OCI-M1 (cell line): ENCODE data around the gene HHIP.

Experiments
- DNase-seq: peaks from one replicate; lab custom pipeline; 2025; lab: John Stamatoyannopoulos, UW

The HHIP gene

DNA sequence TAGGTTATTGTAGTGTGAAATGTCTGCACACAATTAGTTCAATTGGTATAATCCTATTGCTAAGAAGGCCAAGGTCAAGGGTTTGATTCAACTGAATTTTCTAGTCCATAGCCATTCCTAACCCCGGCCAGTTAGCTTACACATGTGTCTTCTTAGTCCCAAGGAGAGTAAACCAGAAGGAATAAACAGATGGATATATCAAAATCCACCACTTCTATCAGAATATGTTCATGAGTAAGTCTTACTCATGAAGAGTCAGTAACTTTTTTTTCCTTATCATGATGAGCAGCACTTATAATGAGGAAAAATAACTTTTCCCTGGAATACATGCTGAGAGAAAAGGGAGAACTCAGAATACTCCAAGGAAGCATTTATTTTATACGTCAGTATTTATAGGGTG, 9.5 kb downstream of the HHIP start:
- DNase-seq, result no peak

GRCh38 chr4:144656850-144657249, 10.9 kb downstream of the HHIP start:
- no peak for DNase-seq

DNA sequence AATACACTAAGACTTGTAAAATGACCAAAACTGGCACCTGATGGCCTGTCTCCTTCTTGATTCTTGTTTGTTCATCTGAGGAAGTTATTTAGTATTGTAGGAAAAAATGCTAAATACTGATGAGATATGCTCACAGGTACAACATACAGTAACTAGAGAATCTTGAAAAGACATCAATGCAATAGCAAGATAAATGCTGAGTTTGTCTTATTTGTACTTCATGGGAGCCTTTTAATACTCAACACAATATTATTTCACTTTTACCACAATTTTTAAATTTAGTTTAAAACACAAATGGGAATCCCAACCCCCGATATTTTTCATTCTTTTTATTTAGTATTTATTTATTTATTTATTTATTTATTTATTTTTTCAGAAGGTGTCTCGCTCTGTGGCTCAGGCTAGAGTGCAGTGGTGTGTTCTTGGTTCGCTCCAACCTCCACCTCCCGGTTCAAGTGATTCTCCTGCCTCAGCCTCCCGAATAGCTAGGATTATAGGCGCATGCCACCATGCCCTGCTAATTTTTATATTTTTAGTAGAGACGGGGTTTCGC, 12.1 kb downstream of the HHIP start:
- DNase-seq, result no peak

GRCh38 chr4:144658903-144659302, 12.9 kb downstream of the HHIP start:
- DNase-seq, result peak; percentile 80

- no peak for DNase-seq
Observed at GRCh38 chr4:144659447-144659846, 13.5 kb downstream of the HHIP start.

GRCh38 chr4:144663834-144664475, 18.0 kb downstream of the HHIP start:
- no peak for DNase-seq

DNA sequence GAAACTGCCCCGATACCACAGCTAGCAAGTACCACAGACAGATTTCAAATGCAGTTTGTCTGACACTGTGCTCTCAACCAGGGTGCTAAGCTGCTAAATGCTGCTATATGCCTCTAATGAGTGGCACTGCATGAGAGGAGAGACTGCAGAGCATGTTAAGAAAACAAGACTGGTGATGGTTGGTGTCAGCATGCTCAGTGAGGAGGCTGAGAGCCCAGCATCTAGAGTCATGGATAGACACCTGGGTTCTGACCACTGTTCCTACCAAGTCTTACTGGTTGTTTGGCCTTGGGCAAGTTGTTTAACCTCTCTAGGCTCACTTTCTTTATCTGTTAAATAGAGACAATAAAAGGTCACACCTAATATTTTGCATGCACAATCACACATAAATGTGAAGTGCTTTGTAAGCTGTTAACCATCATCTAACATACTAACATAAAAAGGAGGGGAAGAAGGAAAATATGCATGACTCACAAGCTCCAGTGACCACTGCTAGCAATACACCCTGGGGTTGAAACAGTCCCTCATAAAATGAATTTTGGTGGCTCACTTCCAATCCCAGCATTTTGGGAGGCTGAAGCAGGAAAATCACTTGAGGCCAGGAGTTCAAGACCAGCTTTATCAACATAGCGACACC, 20.7 kb downstream of the HHIP start:
- DNase-seq, result no peak

GRCh38 chr4:144667500-144667899, 21.5 kb downstream of the HHIP start:
- DNase-seq, result no peak

- DNase-seq, result no peak
Observed at GRCh38 chr4:144670776-144671175, 24.8 kb downstream of the HHIP start.

- no peak for DNase-seq
Observed at GRCh38 chr4:144674711-144675110, 28.8 kb downstream of the HHIP start.

GRCh38 chr4:144681806-144682205, 35.9 kb downstream of the HHIP start:
- peak; percentile 21 for DNase-seq

- no peak for DNase-seq
Observed at GRCh38 chr4:144683516-144683915, 37.6 kb downstream of the HHIP start.

DNA sequence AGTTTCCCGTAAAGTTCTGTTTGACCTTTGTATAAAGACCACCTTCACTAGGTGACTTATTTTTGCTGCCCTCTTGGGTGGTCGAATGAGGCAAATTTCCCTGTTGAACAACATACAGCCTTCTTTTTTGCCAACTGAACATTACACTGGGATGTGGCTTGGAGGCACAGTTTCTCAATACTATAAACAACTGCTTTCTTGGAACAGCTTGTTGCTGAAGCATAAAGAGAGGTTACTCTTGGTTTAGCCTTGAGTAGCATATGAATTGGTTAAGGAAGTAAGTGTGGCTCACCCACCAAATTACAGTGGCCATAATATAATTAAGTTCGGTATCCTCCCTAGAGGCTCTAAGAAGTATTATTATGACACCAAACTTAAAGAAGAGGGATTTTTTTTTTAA, 40.0 kb downstream of the HHIP start:
- no peak for DNase-seq

GRCh38 chr4:144686921-144687320, 41.0 kb downstream of the HHIP start:
- DNase-seq, result no peak

GRCh38 chr4:144687466-144687865, 41.5 kb downstream of the HHIP start:
- no peak for DNase-seq

DNA sequence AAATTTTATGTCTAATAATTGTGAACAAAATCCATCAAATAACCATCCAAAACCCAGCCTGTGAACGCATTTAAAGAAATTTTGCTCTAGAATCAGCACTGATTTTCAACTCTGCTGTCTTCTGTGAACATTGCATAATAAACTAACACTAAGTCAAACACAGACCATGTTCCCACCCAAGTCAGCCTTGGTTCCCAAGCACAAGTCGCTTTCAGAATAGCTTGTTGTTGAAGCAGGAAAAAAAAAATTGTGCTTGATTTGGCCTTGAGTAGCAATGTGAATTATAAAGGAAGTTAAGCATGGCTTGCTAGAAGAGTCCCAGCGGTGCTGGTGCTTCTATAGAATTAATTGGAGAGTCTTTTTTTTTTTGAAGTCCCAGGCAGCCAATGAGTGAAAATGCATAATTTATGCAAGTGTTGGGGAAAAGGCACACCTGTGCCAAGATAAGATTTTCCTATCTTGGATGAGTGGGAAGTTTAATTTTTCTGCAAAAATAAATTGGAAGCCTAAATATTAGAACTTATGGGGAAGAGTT, 42.1 kb downstream of the HHIP start:
- DNase-seq, result no peak

DNA sequence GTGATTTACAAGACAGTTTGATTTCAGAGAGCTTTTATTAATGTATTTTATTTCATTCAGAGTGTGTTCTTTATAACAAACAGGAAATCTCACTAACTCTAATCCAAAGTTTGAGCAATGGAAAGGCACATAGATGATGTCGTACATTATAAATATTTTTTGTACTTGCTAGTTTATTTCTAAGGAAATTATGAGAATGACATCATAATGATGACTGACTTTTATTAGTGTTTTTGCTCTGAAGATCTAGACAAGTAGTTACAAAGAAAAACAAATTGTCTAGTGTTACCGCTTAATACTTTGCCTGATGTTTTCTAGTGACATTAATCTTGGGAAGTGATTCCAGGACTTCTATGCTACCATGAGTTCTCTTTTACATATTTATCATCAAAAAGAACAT, 43.2 kb downstream of the HHIP start:
- no peak for DNase-seq

- DNase-seq, result no peak
Observed at GRCh38 chr4:144695721-144696120, 49.8 kb downstream of the HHIP start.

DNA sequence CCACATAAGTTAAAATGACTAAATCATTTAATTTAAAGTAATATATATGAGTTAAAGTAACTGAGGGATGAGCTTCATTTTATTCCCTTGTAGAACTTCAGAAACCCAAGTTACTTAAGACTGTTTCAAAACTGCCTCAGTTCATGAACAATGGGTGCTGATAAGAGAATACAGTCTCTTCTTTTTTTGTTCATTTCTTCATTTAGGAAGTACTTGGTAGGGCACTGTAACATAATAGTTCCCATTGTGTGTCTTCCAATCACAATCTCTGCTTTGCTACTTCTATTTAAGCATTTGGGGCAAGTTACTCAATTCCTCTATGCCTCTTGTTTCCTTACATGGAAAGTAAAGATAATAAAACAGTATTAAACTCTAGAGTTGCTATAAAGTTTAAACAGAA, 50.4 kb downstream of the HHIP start:
- no peak for DNase-seq

DNA sequence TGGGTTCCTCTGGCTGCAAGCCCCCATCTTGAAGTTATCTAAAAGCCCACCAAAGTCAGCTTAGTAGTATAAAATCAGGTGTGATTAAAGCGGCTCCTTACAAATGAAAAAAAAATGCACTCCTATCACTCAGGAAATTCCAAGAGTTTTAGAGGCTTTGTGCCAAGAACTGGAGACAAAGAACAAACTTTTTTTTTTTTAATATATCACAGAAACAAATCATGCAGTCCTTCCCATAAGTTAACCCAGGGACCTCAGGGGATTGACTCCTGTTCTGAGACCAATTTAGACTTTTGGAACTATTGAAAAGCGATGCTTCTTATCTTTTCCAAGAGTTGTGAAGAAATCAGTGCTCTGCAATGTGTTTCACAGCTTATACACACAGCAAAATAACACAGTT, 53.6 kb downstream of the HHIP start:
- DNase-seq, result no peak

- no peak for DNase-seq
Observed at GRCh38 chr4:144701683-144702233, 55.8 kb downstream of the HHIP start.

DNA sequence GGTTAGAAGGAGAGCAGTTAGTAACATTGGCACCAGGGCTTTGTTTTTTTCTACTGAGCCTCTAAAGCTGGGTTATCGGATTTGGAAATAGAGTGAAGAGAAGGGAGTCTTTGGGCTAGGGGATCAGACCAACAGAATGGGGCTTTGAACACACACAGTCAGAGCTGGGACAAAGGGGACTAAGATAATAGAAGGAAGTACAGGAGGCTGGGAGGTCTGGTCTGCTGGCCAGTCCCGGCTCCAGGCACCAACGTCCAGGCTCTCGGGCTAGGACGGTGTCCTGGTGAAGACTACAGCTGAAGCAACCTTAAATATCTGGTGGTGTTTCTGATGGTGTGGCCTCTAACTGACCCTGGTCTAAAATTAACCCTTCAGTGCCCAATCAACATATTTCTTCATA, 57.5 kb downstream of the HHIP start:
- DNase-seq, result no peak
